PC-3 (cell line): ENCODE data around the gene ADCY9. TPM values are rescaled to one million over a fixed set of nuclear protein-coding genes. Genes with fewer than 3 reads are reported as not detected.

Source experiments
- ATAC-seq: fragments of 200-7000 bp; cut with Tn5 transposase; 2 replicates; pipeline ENCODE4 v1.9.1; 2020; ENCODE audit warnings: mild to moderate bottlenecking, moderate library complexity
- BruUV-seq: library from RNA; stranded (reverse); fragments of 400-500 nt; replicated peaks from 2 replicates; lab custom pipeline; 2021; lab: Mats Ljungman, UMichigan
- CTCF ChIA-PET: fragments of 300-600 bp; sonication (Branson Sonifier 250); formaldehyde crosslinking; loops from one replicate; lab custom pipeline; 2022; ENCODE audit warnings: antibody characterized with exemption; lab: Charles Lee
- POLR2A ChIA-PET: fragments of 300-600 bp; sonication (Branson Sonifier 250); formaldehyde crosslinking; loops from one replicate; lab custom pipeline; 2022; ENCODE audit warnings: antibody characterized with exemption; ENCODE audit not compliant: unreplicated experiment; lab: Charles Lee
- DNase-seq: peaks from one replicate; pipeline ENCODE4 v3.0.0-alpha.2; 2015
- H2AFZ ChIP-seq: fragments of 300-600 bp; sonication (generic); 2 replicates; pipeline ENCODE4 v1.6.0; 2016; ENCODE audit warnings: antibody characterized with exemption, low read length
- H3F3A ChIP-seq: fragments of 300-600 bp; sonication (generic); one replicate; pipeline ENCODE4 v1.6.0; 2017; ENCODE audit warnings: antibody characterized with exemption, low read length, control low read depth, mild to moderate bottlenecking; ENCODE audit not compliant: unreplicated experiment
- H3K27ac ChIP-seq: fragments of 300-600 bp; sonication (generic); 2 replicates; pipeline ENCODE4 v1.5.1; 2016; ENCODE audit warnings: mild to moderate bottlenecking, low read length
- H3K27me3 ChIP-seq: fragments of 300-600 bp; sonication (generic); 2 replicates; pipeline ENCODE4 v1.6.1; 2016; ENCODE audit warnings: low read length, mixed read lengths
- H3K36me3 ChIP-seq: fragments of 300-600 bp; sonication (generic); 2 replicates; pipeline ENCODE4 v1.6.1; 2016; ENCODE audit warnings: low read depth, mixed run types, low read length, mixed read lengths
- H3K4me1 ChIP-seq: fragments of 300-600 bp; sonication (generic); 2 replicates; pipeline ENCODE4 v1.5.1; 2016; ENCODE audit warnings: low read length; ENCODE audit not compliant: insufficient read depth
- H3K4me2 ChIP-seq: fragments of 300-600 bp; sonication (generic); 2 replicates; pipeline ENCODE4 v1.6.0; 2016; ENCODE audit warnings: low read length
- H3K4me3 ChIP-seq: fragments of 300-600 bp; sonication (generic); 2 replicates; pipeline ENCODE4 v1.5.1; 2016; ENCODE audit warnings: mild to moderate bottlenecking, low read length, mixed read lengths
- H3K79me2 ChIP-seq: fragments of 300-600 bp; sonication (generic); 2 replicates; pipeline ENCODE4 v1.6.1; 2017; ENCODE audit warnings: low read length, mixed read lengths
- H3K9ac ChIP-seq: fragments of 300-600 bp; sonication (generic); 2 replicates; pipeline ENCODE4 v1.6.0; 2016; ENCODE audit warnings: mild to moderate bottlenecking, low read length
- H3K9me2 ChIP-seq: fragments of 300-600 bp; sonication (generic); replicated peaks from 2 replicates; pipeline ENCODE4 v1.6.1; 2016; ENCODE audit warnings: mixed run types, low read length, mixed read lengths
- H3K9me3 ChIP-seq: fragments of 300-600 bp; sonication (generic); 2 replicates; pipeline ENCODE4 v1.6.1; 2016; ENCODE audit warnings: low read length, mixed read lengths
- H4K20me1 ChIP-seq: fragments of 300-600 bp; sonication (generic); 2 replicates; pipeline ENCODE4 v1.6.1; 2016; ENCODE audit warnings: low read length, mixed read lengths
- EZH2 ChIP-seq: fragments of 300-600 bp; sonication (generic); IDR thresholded peaks from one replicate; pipeline ENCODE4 v1.6.1; 2017; ENCODE audit warnings: antibody characterized with exemption, mild to moderate bottlenecking, low read length; ENCODE audit not compliant: unreplicated experiment
- EZH2phosphoT487 ChIP-seq: fragments of 300-600 bp; sonication (generic); IDR thresholded peaks from 2 replicates; pipeline ENCODE4 v1.6.1; 2018; ENCODE audit warnings: mild to moderate bottlenecking, antibody characterized with exemption, low read length, borderline replicate concordance
- intact Hi-C: fragments of 100-400 bp; cut with micrococcal nuclease; formaldehyde crosslinking; loops from 2 replicates; pipeline ENCODE4 v1.9.0; 2023
- total RNA-seq: library from RNA; depleted of rRNA; stranded (reverse); fragments of >200 nt; gene quantifications from 2 replicates; pipeline ENCODE4 v1.2.3, GENCODE V29; 2014
- TF ChIP-seq, protein P1 (sequence below): fragments of 300-600 bp; sonication (generic); conservative IDR thresholded peaks from 2 replicates; pipeline ENCODE4 v1.5.1; 2017; ENCODE audit warnings: antibody characterized with exemption, low read depth, mild to moderate bottlenecking, low read length

Gene ADCY9
- total RNA-seq, 1 experiment from 2014 or later: 6.2 TPM

DNA sequence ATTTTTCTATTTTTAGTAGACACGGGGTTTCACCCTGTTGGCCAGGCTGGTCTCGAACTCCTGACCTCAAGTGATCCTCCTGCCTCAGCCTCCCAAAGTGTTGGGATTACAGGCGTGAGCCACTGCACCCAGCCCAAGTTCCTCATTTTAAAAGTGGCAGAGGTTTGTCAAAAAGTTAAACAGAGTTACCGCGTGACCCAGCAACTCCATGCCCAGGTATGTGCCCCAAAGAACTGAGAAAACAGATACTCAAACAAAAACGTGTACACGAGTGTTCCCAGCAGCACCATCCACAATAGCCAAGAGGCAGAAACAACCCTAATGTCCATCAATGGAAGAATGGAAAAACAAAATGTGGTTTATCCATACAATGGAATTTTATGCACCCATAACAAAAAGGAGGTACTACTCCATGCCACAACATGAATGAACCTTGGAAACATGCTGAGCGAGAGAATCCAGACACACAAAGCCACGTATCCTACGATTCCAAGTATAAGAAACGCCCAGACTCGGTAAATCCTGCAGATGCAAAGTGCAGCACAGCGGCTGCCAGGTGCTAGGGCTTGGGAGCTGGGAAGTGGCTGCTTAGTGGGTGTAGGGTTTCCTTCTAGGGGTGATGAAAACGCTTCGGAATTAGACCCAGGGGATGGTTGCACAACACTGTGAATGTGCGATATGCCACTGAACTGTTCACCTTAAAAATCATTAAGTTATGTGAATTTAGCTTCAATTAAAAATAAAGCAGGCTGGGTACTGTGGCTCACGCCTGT is 24.8 kb downstream of the ADCY9 start:
- no TSS peak for BruUV-seq
- no peak overlapping the region for H3K27ac ChIP-seq
- no peaks in the 10 kb centered on the region for H3K9me3 ChIP-seq
- no peaks in the 10 kb centered on the region for H4K20me1 ChIP-seq
- ATAC-seq (no peak), DNase-seq (no peak)
- no peak overlapping the region for H3K4me2 ChIP-seq
- ChIA-PET POLR2A (no interaction called here), CTCF (no interaction called here)
- H3K9me2 ChIP-seq: no peaks in the 10 kb centered on the region
- H3F3A ChIP-seq: no peaks in the 10 kb centered on the region
- TF ChIP-seq EZH2: no peak
- TF ChIP-seq, protein P1, sequence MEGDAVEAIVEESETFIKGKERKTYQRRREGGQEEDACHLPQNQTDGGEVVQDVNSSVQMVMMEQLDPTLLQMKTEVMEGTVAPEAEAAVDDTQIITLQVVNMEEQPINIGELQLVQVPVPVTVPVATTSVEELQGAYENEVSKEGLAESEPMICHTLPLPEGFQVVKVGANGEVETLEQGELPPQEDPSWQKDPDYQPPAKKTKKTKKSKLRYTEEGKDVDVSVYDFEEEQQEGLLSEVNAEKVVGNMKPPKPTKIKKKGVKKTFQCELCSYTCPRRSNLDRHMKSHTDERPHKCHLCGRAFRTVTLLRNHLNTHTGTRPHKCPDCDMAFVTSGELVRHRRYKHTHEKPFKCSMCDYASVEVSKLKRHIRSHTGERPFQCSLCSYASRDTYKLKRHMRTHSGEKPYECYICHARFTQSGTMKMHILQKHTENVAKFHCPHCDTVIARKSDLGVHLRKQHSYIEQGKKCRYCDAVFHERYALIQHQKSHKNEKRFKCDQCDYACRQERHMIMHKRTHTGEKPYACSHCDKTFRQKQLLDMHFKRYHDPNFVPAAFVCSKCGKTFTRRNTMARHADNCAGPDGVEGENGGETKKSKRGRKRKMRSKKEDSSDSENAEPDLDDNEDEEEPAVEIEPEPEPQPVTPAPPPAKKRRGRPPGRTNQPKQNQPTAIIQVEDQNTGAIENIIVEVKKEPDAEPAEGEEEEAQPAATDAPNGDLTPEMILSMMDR: no peak
- TF ChIP-seq EZH2phosphoT487: no peak
- intact Hi-C loops: no loop called here
- H3K9ac ChIP-seq: no peak overlapping the region
- H3K4me1 ChIP-seq: no peaks in the 10 kb centered on the region
- no peaks in the 10 kb centered on the region for H3K36me3 ChIP-seq
- H2AFZ ChIP-seq: no peak overlapping the region
- no peaks in the 10 kb centered on the region for H3K79me2 ChIP-seq
- H3K27me3 ChIP-seq: no peaks in the 10 kb centered on the region
- H3K4me3 ChIP-seq: no peak overlapping the region

DNA sequence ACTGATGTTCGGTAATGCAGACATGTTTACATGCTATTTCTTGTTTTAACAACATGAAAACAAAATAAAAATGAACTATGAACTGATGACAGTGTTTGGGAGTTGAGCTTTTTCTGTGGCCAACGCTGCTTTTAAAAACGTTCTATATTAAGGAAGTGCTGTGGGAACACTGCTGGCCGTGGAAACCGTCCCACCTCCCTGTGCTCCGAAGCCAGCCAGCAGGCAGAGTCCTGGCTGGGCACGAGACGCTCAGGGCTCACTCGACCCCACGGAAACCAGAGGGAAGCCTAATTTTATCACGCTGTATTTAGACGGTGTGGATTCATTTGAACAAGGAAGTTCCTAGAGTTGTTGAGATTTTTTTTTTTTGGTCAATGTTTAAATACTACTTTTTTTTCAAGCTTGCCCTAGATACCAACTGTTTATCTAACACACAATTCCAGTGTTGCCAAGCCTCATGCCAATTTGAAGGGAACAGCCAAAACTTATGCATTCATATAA is 25.8 kb downstream of the ADCY9 start:
- no peak for TF ChIP-seq EZH2
- TF ChIP-seq, protein P1: no peak
- no peak for TF ChIP-seq EZH2phosphoT487
- no peak overlapping the region for H3K4me2 ChIP-seq
- H3K27ac ChIP-seq: no peak overlapping the region
- H3K4me3 ChIP-seq: no peak overlapping the region
- no peak for DNase-seq
- no peak for ATAC-seq
- no peak overlapping the region for H2AFZ ChIP-seq
- H3F3A ChIP-seq: no peaks in the 10 kb centered on the region
- H3K4me1 ChIP-seq: no peaks in the 10 kb centered on the region
- ChIA-PET CTCF (no interaction called here), POLR2A (no interaction called here)
- H3K9me3 ChIP-seq: no peaks in the 10 kb centered on the region
- no peaks in the 10 kb centered on the region for H3K79me2 ChIP-seq
- H4K20me1 ChIP-seq: no peaks in the 10 kb centered on the region
- intact Hi-C loops: no loop called here
- H3K9ac ChIP-seq: no peak overlapping the region
- H3K9me2 ChIP-seq: no peaks in the 10 kb centered on the region
- H3K36me3 ChIP-seq: no peaks in the 10 kb centered on the region
- no TSS peak for BruUV-seq
- no peaks in the 10 kb centered on the region for H3K27me3 ChIP-seq

DNA sequence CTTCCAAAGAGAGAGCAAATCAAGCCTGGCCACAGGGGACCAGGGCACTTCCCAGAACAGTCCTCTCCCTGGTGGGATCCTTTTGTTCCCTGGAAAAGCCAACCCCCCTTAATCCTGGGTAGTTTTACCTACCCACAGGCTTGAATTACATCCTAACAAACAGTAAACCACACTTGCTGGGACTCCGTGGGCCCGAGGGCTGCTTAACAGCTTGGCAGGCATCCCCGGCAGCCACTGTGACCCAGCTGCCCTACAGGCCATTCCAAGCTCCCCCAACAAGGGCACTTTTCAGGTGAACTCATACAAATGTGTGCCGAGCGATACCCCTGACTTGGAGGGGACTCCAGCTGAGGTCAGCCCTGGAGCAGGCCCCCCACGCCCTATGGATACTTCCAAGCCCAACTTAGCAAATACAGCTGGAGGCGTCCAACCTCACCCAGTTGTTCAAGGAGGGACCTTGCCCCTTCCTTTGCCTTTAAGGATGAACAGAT is 26.4 kb downstream of the ADCY9 start:
- TF ChIP-seq, protein P1: no peak
- no peak for TF ChIP-seq EZH2phosphoT487
- Histone ChIP-seq H2AFZ (no peak overlapping the region), H3K79me2 (no peaks in the 10 kb centered on the region), H3K9me3 (no peaks in the 10 kb centered on the region), H3K36me3 (no peaks in the 10 kb centered on the region), H3K4me3 (no peak overlapping the region), H3K9me2 (no peaks in the 10 kb centered on the region), H3K27me3 (no peaks in the 10 kb centered on the region), H3F3A (no peaks in the 10 kb centered on the region), H3K4me2 (no peak overlapping the region), H3K9ac (no peak overlapping the region), H4K20me1 (no peaks in the 10 kb centered on the region), H3K27ac (no peak overlapping the region), H3K4me1 (no peaks in the 10 kb centered on the region)
- no peak for DNase-seq
- CTCF ChIA-PET: no interaction called here
- ATAC-seq: no peak
- POLR2A ChIA-PET: no interaction called here
- intact Hi-C loops: no loop called here
- BruUV-seq: no TSS peak
